NCI-H128 (cell line): Measurements from ENCODE around the gene AUP1.

Experiments used
- DNase-seq: peaks from one replicate; lab custom pipeline; 2025; ENCODE audit not compliant: unreplicated experiment; lab: John Stamatoyannopoulos, UW

Gene AUP1

DNA sequence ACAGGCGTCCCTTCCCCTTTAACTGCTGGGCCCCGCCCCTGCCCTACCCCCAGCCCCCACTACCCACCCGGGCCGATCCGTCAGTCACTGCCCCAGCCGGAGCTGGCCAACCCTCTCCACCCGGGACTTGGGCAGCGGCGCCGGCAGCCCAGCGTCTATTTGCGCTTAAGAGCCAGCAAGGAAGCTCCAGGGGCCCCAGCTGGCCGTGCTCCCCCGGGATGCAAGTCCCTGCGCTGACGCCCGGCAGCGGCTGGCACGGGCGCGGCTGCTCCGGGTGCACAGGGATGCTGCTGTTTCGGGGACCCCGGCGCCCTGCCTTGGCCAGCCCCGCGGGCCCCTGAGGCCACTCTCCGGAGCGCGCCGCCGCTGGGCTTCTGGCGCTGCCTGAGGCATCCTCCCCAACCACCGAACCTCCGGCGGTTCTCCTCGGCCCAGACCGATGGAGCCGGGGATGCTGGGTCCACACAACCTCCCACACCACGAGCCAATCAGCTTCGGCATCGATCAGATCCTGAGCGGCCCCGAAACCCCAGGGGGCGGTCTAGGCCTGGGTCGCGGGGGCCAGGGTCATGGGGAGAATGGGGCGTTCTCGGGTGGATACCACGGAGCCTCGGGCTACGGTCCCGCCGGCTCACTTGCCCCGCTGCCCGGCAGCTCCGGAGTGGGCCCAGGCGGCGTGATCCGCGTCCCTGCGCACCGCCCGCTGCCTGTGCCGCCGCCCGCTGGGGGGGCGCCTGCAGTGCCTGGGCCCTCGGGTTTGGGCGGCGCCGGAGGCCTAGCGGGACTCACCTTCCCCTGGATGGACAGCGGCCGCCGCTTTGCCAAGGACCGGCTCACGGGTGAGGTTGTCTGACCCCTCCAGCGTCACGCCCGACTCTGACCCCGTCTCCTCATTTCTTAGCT, 14.9 kb downstream of the AUP1 start, which contains the start of gene TLX2:
Gene TLX2 (plus strand): TSS at position 83 of the 903 bp plus-strand sequence. CDS start 357 bp downstream, at position 440.
- no peak for DNase-seq

GRCh38 chr2:74513605-74514367, 15.7 kb downstream of the AUP1 start:
- no peak for DNase-seq

DNA sequence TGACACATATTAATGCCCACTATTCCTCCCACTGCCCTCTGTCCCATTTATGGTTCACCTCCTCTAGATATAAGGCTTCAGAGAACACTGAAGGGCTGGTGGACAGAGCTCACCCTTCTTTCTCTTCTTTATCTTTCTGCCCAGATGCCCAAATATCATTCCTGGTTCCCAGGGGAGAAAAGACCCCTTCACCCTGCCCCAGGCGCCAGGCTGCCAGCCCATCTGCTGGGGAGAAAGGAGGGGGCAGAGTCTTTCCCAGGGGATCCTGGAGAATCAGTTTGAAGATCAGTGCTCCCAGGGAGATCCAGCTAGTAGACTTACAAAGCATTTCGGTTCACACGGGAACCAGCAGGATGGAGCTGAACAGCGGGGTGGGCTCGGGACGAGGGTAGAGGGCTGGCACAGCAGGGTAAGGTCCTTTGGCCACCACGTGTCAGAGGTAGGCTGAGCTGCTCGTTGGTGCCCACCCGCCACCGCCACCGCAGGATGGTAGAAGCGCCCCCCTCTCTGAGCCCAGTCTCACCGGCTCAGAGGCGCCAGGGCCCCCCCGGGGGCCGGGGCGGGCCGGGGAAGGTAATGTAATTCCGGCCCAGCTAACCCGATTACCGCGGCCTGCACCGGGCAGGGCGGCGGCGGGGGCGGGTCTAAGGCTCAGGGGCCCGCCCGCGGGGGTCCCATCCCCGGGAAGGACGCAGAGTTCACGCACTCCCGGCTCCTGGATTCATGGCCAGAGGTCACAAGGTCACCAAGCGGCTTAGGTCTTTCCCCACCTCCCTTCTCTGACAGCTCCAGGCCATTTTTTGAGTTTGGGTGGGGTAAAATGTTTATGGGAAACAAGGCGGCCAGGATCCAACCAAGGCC, 16.5 kb downstream of the AUP1 start:
- DNase-seq, result no peak

- no peak for DNase-seq
These were observed 18.2 kb downstream of the AUP1 start for GRCh38 chr2:74511104-74511989.

- no peak for DNase-seq
These were observed 19.2 kb downstream of the AUP1 start for GRCh38 chr2:74510272-74510671.

GRCh38 chr2:74507926-74508520, 21.5 kb downstream of the AUP1 start:
- no peak for DNase-seq

DNA sequence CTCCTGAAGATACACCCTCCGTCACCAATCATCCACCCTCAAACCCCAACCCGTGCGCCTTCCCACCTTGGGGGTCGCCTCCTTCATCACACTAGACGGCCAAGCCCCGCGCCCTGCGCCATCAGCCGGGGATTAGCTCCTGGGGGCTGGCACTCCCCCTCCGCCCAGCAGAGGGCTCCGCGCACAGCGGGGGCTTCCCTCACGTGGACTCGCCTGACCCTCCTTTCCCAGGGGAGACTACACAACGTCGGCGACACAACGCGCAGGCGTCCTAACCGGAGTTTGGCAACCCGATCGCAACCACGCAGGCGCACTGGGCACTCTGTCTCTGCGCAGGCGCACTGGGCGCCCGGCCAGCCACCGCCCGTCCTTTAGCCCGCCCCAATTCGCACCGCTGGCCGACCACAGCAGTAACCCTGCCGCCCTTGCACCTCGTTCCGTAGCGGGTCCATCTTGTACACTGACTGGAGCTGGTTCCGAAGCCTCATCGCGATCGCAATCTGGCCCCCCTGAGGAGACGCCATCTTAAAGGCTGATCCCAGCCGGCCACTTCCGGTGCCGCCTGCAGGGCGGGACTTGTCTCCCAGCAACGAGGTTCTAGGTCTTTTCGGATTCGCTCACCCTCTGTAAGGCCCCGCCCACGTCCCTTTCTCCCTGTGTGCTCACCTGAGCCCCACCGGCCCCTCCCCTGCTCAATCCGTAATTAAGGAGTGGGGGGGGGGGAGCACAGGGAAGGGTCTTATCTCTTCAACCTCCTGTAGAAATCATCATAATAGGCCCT, 22.2 kb downstream of the AUP1 start, which contains the start of gene PCGF1:
Gene PCGF1 (minus strand): TSS at position 551 of the 781 bp plus-strand sequence. CDS start 27 bp downstream, at position 524.
- peak; percentile 98 for DNase-seq

DNA sequence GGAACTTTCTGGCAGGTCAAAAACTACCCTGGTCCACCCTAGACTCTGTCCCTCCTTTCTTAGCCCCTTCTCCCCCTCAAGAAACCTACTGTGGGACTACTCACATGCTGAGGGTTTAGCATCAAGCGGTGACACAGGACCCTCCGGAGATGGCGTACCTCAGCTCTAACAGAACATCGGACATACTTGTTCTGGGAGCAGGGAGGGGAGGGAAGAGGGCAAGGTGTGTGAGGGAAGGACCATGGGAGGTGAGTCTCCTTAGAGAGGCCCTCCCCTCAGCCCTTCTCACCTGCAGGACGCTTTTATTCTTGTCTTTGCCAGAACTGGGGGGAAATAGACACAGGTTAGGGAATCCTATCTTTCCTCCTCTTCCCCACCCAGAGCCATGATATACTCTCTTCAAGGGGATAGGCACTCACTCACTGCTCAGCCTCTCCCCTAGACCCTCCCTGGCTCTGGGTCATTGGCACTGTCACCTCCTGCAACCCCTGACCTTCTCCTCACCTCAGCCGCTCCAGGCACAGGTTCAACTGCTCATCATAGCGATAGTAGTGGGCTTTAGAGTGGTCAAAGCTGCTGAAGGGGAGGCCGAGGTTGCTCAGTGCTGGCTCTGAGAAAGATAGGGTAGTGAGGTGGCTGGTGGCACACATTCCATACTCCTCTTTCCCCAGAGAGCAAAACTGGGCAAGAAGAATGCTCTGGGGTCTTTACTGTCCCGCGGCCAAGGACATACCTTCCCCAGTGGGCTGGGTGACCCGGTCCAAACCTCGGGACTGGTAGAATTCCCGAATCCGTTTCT, 23.9 kb downstream of the AUP1 start:
- no peak for DNase-seq

DNA sequence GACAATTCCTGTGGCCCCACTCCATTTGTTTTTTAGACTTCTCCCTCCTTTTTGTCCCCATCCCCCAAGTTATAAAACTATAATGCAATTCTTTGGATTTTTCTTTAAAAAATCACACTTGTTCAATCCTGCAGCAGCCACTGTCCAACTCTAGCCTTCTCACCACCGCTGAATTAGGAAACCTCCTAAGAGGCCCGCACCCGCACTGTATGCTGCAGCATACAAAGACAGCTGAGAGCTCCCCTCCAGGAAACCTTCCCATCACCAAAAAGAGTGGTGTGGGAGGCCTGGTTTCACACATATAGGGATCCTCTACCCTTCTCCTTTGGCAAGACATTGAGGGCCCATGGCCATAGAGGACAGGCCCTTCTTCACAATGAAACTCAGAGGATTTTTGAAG, 24.9 kb downstream of the AUP1 start:
- no peak for DNase-seq

DNA sequence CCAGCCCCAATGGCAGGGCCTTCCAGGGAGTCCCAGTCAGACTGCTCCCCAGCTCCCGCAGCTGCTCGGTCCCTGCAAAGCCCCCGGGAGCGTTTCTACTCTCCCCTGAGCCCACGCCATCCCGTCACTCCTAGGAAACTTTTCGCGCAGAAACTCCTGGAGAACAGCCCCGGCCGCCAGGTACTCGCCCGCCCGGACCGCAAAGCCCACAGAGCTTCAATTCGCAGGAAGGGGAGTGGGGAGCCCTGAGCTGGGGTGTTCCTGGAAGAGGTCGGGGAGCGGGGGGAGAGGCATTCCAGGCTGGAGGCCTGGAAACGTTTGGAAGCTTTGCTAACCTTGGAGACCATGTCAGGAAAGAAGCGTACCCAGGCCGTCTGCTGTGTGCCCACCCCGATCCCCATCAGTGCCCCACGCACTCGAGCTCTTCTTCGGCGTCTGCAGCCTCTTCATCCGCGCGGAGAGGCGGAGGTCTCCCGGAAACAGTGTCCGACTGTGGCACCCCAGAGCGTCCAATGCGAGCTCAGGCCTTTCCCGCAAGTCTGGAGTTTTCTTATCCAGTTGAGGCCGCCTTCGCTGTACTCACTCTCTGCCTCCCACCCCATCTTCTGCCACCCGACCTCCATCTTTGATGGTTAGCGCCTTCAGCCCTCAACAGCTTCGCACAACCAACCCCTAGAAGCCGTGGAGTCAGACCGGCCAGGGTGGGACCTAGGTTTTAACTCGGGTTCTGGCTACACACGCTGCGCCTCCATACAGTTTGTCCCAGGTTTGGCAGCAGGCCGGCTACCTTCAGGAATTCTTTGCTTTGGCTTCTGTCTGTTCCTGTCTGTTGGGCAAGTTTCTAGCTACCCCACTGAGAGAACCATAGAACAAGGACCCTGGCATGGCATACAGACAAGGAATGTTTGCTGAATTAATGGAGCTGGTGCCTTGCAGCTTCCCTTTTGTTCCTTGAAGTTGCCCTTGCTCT, 25.7 kb downstream of the AUP1 start:
- no peak for DNase-seq

DNA sequence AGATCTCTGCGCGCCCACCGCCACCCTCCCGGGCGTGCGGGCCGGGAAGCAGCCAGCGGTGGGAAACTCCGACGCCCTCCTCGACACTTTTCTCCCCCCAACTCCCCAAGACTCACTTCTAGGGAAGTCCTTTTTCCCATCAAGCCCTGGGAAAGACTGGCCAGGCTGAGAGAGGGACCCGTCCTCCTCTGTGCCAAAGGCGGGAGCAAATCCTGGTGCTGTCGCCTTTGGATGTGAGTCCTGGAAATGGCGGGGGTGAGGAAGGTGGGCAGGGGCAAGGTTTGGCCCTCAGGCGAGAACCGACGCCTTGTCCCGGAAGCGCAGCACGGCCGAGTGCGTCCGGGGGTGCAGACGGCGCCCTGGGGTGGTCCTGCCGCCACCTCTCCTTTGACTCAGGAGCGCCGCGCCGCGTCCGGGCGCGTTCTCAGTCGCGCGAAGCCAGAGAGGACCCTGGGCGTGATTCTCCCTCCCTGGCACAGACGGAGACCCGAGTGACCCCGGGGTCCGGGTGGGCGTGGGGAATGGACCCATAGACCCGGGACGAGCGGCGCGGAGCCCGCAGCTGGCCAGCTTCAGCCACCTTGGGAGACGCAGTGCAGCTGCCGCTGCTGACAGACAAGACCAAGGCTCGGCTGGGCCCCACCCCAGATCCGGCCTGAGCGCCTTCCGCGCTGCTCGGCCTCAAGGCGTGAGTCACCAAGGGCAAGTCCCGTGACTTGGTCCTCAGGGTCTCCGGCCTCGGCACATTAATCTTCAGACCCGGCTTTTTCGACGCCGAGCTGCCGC, 26.6 kb downstream of the AUP1 start:
- DNase-seq, result no peak

- DNase-seq, result no peak
These were observed 27.3 kb downstream of the AUP1 start for GRCh38 chr2:74502147-74502719.

DNA sequence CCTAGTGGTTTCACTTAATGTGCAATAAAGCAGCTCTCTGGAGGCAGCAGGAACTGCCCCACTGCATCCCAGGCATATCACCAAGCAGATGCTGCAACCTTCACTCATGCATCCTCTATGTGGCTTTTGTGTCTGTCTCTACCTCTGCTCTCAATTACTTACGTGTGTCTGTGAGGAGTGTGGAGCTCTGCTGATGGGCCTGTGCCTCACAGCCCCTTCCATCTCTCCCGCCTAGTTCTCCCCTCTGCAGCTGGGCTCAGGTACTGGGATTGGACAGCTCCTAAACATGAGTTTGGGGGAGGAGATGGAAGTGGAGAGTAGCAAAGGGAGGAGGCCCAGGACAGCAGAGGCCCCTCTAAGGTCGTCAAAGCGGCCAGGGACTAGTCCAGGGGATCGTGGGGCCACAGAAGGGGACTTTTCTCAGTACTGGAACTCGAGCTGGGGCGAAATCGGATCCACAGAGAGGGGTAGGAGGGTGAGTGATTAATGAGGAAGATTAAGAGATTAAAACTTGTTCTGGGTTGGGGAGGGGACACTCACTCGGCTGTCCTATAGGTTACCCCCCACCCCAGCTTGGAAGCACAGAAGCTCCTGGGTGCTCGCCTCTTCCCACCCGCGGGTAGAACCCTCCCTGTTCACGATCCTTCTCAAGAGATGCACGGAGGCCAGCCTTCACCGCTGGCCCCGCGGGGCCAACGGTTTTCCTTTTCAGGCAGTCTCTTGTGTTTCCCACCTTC, 28.0 kb downstream of the AUP1 start:
- DNase-seq, result no peak

DNA sequence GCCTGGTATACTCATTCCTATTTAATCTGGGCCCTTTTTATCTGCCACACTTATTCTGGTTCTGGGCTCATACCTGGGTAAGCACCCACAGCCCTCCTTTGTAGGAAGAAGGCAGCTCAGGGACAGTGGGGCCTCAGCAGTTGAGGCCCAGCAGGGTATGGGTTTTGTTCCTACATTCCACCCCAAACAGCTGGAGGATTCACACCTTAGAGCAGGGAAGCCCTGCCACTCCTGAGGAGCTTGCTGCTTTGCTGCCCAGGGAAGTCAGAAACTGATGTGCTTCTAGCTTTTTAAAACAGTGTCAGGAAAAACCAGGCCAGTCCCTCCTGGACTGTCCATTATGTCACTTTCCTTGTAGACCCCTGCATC, 28.9 kb downstream of the AUP1 start:
- DNase-seq, result no peak

DNA sequence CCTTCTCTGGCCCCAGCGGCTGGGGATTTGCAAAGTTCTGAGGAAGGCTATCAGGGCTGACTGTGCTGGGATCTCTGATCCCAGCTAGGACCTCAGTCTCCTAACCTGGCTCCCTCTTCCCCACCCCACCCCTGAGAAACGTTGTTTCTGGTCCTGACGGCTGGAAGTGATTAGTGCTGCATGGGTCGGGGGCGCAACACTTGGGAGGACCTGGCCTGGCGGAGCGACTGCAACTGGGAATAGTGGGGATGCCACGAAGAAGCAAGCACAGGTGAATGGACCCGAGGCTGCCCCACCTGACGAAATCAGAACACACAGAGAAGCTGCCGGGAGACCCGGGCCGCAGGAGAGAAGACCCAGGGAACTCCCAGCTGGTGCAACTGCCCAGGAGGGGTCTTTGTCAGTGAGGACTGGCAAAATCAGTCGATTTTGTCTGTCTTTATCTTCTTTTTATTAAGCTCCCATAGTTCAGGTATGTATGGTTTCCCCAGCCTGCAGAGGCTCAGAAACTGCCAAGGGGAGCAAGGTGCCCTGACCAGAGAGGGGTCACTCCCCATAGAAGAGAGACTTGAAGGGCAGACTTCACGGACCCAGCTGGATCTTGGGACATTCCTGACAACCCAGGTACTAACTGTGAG, 29.4 kb downstream of the AUP1 start:
- DNase-seq, result no peak
